ENCODE results near the gene CCNK. TPM values are rescaled to one million over a fixed set of nuclear protein-coding genes. Genes with fewer than 3 reads are reported as not detected.

The CCNK gene
- total RNA-seq, 1 experiment from 2014 or later: 84.7 TPM

DNA sequence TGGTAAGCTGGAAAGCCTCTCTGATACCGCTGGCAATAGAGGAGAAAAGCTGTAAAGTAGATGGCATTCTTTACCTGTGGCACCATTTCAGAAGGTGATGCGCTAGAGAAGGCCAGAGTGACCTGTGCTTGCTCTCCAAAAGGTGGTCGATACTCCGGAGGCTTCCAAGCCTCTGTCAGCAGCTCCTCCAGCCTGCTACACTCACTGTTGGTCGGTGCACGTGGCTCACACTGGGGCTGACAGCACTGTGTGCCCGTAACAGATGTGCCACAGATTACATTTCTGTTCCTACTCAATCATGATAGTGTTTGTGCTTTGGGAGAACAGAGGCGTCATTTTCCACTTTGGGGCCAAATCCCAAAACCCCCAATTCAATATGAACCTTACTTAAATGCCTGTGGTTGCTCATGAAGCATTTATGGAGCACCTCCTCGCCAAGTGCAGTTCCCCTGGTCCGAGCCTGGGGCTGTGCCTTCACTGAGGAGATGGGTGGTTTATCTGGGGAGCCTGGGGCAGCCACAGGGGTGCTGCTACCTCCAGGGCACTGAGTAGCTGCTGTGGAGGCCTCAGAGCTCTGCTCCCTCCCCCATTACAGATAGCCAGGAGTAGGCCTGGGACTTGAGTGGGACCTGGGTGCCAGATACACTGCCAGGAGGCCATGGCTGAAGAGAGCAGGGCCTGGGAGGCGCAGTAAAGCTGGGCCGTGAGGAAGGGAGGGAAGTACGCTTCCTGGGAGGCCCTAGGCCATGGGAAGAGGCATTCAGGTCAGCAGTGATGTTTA is 26.8 kb downstream of the CCNK start (continued):
- TF ChIP-seq CTCF (IDR thresholded peaks at IDR 0.05): no peak
- TF ChIP-seq, protein P1, sequence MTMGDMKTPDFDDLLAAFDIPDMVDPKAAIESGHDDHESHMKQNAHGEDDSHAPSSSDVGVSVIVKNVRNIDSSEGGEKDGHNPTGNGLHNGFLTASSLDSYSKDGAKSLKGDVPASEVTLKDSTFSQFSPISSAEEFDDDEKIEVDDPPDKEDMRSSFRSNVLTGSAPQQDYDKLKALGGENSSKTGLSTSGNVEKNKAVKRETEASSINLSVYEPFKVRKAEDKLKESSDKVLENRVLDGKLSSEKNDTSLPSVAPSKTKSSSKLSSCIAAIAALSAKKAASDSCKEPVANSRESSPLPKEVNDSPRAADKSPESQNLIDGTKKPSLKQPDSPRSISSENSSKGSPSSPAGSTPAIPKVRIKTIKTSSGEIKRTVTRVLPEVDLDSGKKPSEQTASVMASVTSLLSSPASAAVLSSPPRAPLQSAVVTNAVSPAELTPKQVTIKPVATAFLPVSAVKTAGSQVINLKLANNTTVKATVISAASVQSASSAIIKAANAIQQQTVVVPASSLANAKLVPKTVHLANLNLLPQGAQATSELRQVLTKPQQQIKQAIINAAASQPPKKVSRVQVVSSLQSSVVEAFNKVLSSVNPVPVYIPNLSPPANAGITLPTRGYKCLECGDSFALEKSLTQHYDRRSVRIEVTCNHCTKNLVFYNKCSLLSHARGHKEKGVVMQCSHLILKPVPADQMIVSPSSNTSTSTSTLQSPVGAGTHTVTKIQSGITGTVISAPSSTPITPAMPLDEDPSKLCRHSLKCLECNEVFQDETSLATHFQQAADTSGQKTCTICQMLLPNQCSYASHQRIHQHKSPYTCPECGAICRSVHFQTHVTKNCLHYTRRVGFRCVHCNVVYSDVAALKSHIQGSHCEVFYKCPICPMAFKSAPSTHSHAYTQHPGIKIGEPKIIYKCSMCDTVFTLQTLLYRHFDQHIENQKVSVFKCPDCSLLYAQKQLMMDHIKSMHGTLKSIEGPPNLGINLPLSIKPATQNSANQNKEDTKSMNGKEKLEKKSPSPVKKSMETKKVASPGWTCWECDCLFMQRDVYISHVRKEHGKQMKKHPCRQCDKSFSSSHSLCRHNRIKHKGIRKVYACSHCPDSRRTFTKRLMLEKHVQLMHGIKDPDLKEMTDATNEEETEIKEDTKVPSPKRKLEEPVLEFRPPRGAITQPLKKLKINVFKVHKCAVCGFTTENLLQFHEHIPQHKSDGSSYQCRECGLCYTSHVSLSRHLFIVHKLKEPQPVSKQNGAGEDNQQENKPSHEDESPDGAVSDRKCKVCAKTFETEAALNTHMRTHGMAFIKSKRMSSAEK (CRISPR knock-in tag; IDR thresholded peaks at IDR 0.05; ENCODE audit: borderline replicate concordance): no peak
- TF ChIP-seq, protein P2, sequence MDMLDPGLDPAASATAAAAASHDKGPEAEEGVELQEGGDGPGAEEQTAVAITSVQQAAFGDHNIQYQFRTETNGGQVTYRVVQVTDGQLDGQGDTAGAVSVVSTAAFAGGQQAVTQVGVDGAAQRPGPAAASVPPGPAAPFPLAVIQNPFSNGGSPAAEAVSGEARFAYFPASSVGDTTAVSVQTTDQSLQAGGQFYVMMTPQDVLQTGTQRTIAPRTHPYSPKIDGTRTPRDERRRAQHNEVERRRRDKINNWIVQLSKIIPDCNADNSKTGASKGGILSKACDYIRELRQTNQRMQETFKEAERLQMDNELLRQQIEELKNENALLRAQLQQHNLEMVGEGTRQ (CRISPR knock-in tag; IDR thresholded peaks at IDR 0.05): no peak
- no peak for TF ChIP-seq ZNF317 (CRISPR knock-in tag; IDR thresholded peaks at IDR 0.05; ENCODE audit: borderline replicate concordance, low read depth)
- no peak for TF ChIP-seq ZNF219 (CRISPR knock-in tag; IDR thresholded peaks at IDR 0.05; ENCODE audit: borderline replicate concordance)
- no peak for TF ChIP-seq ZNF423 (CRISPR knock-in tag; IDR thresholded peaks at IDR 0.05)
- TF ChIP-seq SMAD3 (CRISPR knock-in tag; IDR thresholded peaks at IDR 0.05; ENCODE audit: borderline replicate concordance): no peak
- TF ChIP-seq SMAD4 (CRISPR knock-in tag; IDR thresholded peaks at IDR 0.05): no peak
- TF ChIP-seq JAZF1 (CRISPR knock-in tag; IDR thresholded peaks at IDR 0.05): no peak
- TF ChIP-seq, protein P3, sequence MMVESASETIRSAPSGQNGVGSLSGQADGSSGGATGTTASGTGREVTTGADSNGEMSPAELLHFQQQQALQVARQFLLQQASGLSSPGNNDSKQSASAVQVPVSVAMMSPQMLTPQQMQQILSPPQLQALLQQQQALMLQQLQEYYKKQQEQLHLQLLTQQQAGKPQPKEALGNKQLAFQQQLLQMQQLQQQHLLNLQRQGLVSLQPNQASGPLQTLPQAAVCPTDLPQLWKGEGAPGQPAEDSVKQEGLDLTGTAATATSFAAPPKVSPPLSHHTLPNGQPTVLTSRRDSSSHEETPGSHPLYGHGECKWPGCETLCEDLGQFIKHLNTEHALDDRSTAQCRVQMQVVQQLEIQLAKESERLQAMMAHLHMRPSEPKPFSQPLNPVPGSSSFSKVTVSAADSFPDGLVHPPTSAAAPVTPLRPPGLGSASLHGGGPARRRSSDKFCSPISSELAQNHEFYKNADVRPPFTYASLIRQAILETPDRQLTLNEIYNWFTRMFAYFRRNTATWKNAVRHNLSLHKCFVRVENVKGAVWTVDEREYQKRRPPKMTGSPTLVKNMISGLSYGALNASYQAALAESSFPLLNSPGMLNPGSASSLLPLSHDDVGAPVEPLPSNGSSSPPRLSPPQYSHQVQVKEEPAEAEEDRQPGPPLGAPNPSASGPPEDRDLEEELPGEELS (CRISPR knock-in tag; IDR thresholded peaks at IDR 0.05): no peak
- TF ChIP-seq, protein P4, sequence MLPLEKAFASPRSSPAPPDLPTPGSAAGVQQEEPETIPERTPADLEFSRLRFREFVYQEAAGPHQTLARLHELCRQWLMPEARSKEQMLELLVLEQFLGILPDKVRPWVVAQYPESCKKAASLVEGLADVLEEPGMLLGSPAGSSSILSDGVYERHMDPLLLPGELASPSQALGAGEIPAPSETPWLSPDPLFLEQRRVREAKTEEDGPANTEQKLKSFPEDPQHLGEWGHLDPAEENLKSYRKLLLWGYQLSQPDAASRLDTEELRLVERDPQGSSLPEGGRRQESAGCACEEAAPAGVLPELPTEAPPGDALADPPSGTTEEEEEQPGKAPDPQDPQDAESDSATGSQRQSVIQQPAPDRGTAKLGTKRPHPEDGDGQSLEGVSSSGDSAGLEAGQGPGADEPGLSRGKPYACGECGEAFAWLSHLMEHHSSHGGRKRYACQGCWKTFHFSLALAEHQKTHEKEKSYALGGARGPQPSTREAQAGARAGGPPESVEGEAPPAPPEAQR (CRISPR knock-in tag; IDR thresholded peaks at IDR 0.05): no peak
- TF ChIP-seq, protein P5, sequence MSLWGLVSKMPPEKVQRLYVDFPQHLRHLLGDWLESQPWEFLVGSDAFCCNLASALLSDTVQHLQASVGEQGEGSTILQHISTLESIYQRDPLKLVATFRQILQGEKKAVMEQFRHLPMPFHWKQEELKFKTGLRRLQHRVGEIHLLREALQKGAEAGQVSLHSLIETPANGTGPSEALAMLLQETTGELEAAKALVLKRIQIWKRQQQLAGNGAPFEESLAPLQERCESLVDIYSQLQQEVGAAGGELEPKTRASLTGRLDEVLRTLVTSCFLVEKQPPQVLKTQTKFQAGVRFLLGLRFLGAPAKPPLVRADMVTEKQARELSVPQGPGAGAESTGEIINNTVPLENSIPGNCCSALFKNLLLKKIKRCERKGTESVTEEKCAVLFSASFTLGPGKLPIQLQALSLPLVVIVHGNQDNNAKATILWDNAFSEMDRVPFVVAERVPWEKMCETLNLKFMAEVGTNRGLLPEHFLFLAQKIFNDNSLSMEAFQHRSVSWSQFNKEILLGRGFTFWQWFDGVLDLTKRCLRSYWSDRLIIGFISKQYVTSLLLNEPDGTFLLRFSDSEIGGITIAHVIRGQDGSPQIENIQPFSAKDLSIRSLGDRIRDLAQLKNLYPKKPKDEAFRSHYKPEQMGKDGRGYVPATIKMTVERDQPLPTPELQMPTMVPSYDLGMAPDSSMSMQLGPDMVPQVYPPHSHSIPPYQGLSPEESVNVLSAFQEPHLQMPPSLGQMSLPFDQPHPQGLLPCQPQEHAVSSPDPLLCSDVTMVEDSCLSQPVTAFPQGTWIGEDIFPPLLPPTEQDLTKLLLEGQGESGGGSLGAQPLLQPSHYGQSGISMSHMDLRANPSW (CRISPR knock-in tag; conservative IDR thresholded peaks at IDR 0.05; ENCODE audit: low read depth): no peak

Measured in WTC11 (cell line).